ENCODE measurements around the gene COBL.

COBL gene

DNA sequence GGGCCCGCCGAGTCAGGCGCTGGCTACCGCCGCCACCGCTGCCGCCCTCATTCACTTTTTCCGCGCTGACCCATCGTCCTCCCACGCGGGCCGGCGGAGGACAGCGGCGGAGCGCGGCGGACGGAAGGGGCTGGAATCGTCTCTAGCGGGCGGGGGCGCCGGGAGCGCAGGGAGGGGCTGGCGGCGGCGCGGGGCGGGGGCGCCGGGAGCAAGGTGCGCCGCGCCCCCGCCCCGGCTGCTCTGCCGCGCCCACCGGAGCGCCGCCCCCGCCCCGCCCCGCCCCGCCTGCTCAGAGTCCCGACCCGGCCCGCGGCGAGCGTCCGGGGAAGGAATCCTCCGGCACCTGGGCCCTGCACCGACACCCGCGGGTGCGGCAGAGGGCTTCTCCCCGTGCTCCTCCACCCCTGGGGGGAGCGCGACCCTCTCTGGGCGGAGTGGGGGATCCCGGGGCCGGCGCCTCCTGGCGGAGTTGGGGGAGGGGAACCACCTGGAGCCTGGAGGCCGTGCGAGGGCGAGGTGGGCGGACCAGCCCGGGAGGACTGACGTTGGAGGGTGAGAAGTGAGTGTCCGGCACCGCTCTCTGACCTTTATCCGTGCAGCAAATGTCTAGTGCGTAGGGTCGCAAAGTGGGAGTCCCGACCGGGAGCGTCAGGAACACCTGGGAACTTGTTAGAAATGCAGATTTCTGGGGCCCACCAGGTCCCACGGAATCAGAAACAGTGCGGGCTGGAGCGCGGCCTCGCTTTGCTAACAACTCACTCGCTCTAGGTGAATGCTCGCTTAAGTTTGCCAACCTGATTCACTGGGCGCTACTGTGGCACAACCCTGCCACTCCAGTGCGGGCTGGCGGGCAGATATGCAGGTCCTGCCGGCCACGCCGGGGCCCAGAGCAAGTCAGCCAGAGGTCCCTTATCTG is at the start of gene COBL:
Gene COBL (minus strand): TSS at position 144 of the 916 bp plus-strand sequence. CDS start 176 bp downstream, outside the sequence.
- Histone ChIP-seq H3K9me2 (replicated peaks; ENCODE audit: control insufficient read depth, low read length) (no peaks in the 10 kb centered on the region), H3K4me2 (ENCODE audit: low read length) (no peak within 1 kb of the TSS), H3K9me3 (ENCODE audit: control insufficient read depth, insufficient read depth, low read length) (peaks cover 6% of the 10 kb centered on the region; the same call in 1 of the 2 replicates), H3K27me3 (ENCODE audit: control insufficient read depth, low read length) (no peaks in the 10 kb centered on the region), H3K4me1 (ENCODE audit: control insufficient read depth, low read length) (no peaks in the 10 kb centered on the region), H3F3A (ENCODE audit: control insufficient read depth, insufficient read depth) (no peaks in the 10 kb centered on the region), H3K27ac (ENCODE audit: low read depth, low read length) (no peak within 1 kb of the TSS), H4K20me1 (ENCODE audit: control insufficient read depth, insufficient read depth, low read depth, low read length) (no peaks in the 10 kb centered on the region), H3K79me2 (ENCODE audit: control insufficient read depth, low read length) (no peaks in the 10 kb centered on the region), H3K36me3 (ENCODE audit: control insufficient read depth, low read length) (no peaks in the 10 kb centered on the region), H3K4me3 (ENCODE audit: low read length) (no peak within 1 kb of the TSS)
- TF ChIP-seq EZH2phosphoT487 (IDR thresholded peaks at IDR 0.05; ENCODE audit: borderline replicate concordance, low read length) (no peak), CTCF (IDR thresholded peaks at IDR 0.05; ENCODE audit: low read depth, low read length, poor library complexity, severe bottlenecking) (no peak)

DNA sequence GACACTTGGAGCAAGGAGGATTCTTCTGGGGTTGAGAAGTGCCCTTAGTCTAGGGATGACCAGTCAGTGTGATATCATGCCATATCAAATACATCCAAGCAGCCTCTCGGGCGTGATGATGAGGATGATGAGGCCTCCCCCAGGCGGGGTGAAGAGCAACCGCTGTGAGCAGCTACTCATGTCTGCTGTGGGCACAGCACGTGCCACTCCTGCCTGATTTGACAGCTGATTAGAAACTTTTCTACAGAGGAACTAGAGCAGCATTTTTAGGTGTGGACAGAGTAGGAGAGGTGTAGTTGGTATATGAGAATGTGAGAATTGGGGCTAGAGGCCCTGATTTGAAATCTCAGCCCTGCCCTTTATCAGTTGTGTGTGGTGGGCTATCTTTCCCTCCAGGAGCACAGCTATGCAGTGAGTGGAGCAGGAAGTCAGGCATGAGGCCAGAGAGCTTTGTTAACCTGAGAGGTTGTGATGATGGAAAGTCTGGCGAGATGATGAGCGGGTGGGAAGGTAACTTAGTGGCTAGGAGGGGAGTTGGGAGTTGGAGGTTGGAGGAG is 49.6 kb upstream of the COBL start:
- Histone ChIP-seq H3F3A (ENCODE audit: control insufficient read depth, insufficient read depth) (no peaks in the 10 kb centered on the region), H3K79me2 (ENCODE audit: control insufficient read depth, low read length) (no peaks in the 10 kb centered on the region), H3K36me3 (ENCODE audit: control insufficient read depth, low read length) (no peaks in the 10 kb centered on the region), H3K4me2 (ENCODE audit: low read length) (no peak overlapping the region), H4K20me1 (ENCODE audit: control insufficient read depth, insufficient read depth, low read depth, low read length) (no peaks in the 10 kb centered on the region), H3K9me2 (replicated peaks; ENCODE audit: control insufficient read depth, low read length) (no peaks in the 10 kb centered on the region), H3K4me3 (ENCODE audit: low read length) (no peak overlapping the region), H3K27me3 (ENCODE audit: control insufficient read depth, low read length) (no peaks in the 10 kb centered on the region), H3K27ac (ENCODE audit: low read depth, low read length) (no peak overlapping the region), H3K9me3 (ENCODE audit: control insufficient read depth, insufficient read depth, low read length) (peaks cover 6% of the 10 kb centered on the region; the same call in 1 of the 2 replicates), H3K4me1 (ENCODE audit: control insufficient read depth, low read length) (no peaks in the 10 kb centered on the region)
- TF ChIP-seq CTCF (IDR thresholded peaks at IDR 0.05; ENCODE audit: low read depth, low read length, poor library complexity, severe bottlenecking), result no peak
- no peak for TF ChIP-seq EZH2phosphoT487 (IDR thresholded peaks at IDR 0.05; ENCODE audit: borderline replicate concordance, low read length)

DNA sequence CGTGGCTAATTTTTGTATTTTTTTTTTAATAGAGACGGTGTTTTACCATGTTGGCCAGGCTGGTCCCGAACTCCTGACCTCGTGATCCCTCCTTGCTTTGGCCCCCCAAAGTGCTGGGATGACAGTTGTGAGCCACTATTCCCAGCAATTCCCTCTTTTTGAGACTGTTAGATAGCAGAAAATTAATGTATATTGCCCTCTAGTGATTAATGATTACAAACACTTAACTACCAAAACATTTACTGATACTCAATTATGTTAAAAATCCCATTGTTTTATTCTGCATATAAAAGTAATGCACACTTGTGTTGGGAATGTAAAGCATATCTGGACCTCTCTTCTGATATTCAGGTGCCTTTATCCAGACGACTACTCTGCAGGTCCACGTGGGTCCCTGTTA is 41.2 kb upstream of the COBL start:
- Histone ChIP-seq H3K36me3 (ENCODE audit: control insufficient read depth, low read length) (no peaks in the 10 kb centered on the region), H3K27me3 (ENCODE audit: control insufficient read depth, low read length) (no peaks in the 10 kb centered on the region), H4K20me1 (ENCODE audit: control insufficient read depth, insufficient read depth, low read depth, low read length) (no peaks in the 10 kb centered on the region), H3K79me2 (ENCODE audit: control insufficient read depth, low read length) (no peaks in the 10 kb centered on the region), H3K4me1 (ENCODE audit: control insufficient read depth, low read length) (no peaks in the 10 kb centered on the region), H3K4me2 (ENCODE audit: low read length) (no peak overlapping the region), H3K27ac (ENCODE audit: low read depth, low read length) (no peak overlapping the region), H3K9me2 (replicated peaks; ENCODE audit: control insufficient read depth, low read length) (no peaks in the 10 kb centered on the region), H3K4me3 (ENCODE audit: low read length) (no peak overlapping the region), H3F3A (ENCODE audit: control insufficient read depth, insufficient read depth) (no peaks in the 10 kb centered on the region), H3K9me3 (ENCODE audit: control insufficient read depth, insufficient read depth, low read length) (peaks cover 6% of the 10 kb centered on the region; the same call in 1 of the 2 replicates)
- TF ChIP-seq EZH2phosphoT487 (IDR thresholded peaks at IDR 0.05; ENCODE audit: borderline replicate concordance, low read length) (no peak), CTCF (IDR thresholded peaks at IDR 0.05; ENCODE audit: low read depth, low read length, poor library complexity, severe bottlenecking) (no peak)
